HCT116 (cell line): ENCODE results near the gene DAND5. TPM values are rescaled to one million over a fixed set of nuclear protein-coding genes. Genes with fewer than 3 reads are reported as not detected.

Experiments
- ATAC-seq: fragments of 200-7000 bp; cut with Tn5 transposase; 2 replicates; pipeline ENCODE4 v1.9.1; 2020; ENCODE audit warnings: mild to moderate bottlenecking, moderate library complexity
- BruUV-seq: library from RNA; stranded (reverse); fragments of 400-500 nt; replicated peaks from 2 replicates; lab custom pipeline; 2021; lab: Mats Ljungman, UMichigan
- CTCF ChIA-PET: fragments of 300-600 bp; sonication (Branson Sonifier 250); formaldehyde crosslinking; loops from one replicate; lab custom pipeline; 2021; ENCODE audit warnings: antibody characterized with exemption; lab: Charles Lee
- POLR2A ChIA-PET: fragments of 300-600, 350-600 bp; sonication (Branson Sonifier 250); formaldehyde crosslinking; loops from one replicate; lab custom pipeline; 2021; ENCODE audit warnings: antibody characterized with exemption; lab: Charles Lee
- RAD21 ChIA-PET, 2 experiments: fragments of 300-600 bp; sonication (Branson Sonifier 250); formaldehyde crosslinking; loops; one replicate each; lab custom pipeline; 2023; ENCODE audit warnings: low total read pairs in 2 of 2; ENCODE audit not compliant: uncharacterized antibody in 2 of 2, unreplicated experiment in 2 of 2, low non-redundant PET in 1 of 2; lab: Charles Lee
- DNase-seq: peaks from one replicate; pipeline ENCODE4 v3.0.0-alpha.2; 2010; ENCODE audit warnings: low read depth, low spot score
- H2AFZ ChIP-seq: fragments of 200-600 bp; shearing (Covaris generic), sonication (generic); 2 replicates; pipeline ENCODE4 v1.6.1; 2017; ENCODE audit warnings: low read depth, mixed run types, mixed read lengths, antibody characterized with exemption, low read length; ENCODE audit not compliant: poor library complexity, severe bottlenecking
- H3K27ac ChIP-seq: 2 replicates; pipeline ENCODE4 v1.5.1; 2012; ENCODE audit warnings: low read depth, low read length
- H3K27me3 ChIP-seq: fragments of 200-600 bp; sonication (generic); 2 replicates; pipeline ENCODE4 v1.6.1; 2016; ENCODE audit warnings: mixed run types, low read length, mixed read lengths; ENCODE audit not compliant: insufficient read depth
- H3K36me3 ChIP-seq, 2 experiments: fragments of 200-500 bp in 1 of 2; fragments of 200-600 bp in 1 of 2; sonication (Bioruptor generic) in 1 of 2; sonication (generic) in 1 of 2; 2 replicates each; pipeline versions ENCODE4 v1.5.1 to v1.6.1; 2014 to 2016; ENCODE audit warnings: low read length in 2 of 2, inconsistent platforms in 1 of 2, mixed read lengths in 1 of 2, mixed run types in 1 of 2; ENCODE audit not compliant: insufficient read depth in 2 of 2, control insufficient read depth in 1 of 2
- H3K4me1 ChIP-seq, 2 experiments: fragments of 200-600 bp in 1 of 2; sonication (generic) in 1 of 2; 2 replicates each; pipeline versions ENCODE4 v1.5.1 to v1.6.1; 2012 to 2017; ENCODE audit warnings: low read length in 2 of 2, inconsistent platforms in 1 of 2, mild to moderate bottlenecking in 1 of 2, mixed read lengths in 1 of 2, mixed run types in 1 of 2, moderate library complexity in 1 of 2; ENCODE audit not compliant: insufficient read depth in 2 of 2, control insufficient read depth in 1 of 2
- H3K4me2 ChIP-seq: fragments of 200-600 bp; sonication (generic); 2 replicates; pipeline ENCODE4 v1.6.1; 2017; ENCODE audit warnings: mixed run types, low read length, mixed read lengths
- H3K4me3 ChIP-seq, 2 experiments: fragments of 200-600 bp in 1 of 2; sonication (generic) in 1 of 2; replicated peaks in 1 of 2; 2 replicates each; pipeline ENCODE4 v1.5.1; 2011 to 2016; ENCODE audit warnings: low read length in 2 of 2, control low read depth in 1 of 2, low read depth in 1 of 2, mild to moderate bottlenecking in 1 of 2, mixed read lengths in 1 of 2, mixed run types in 1 of 2
- H3K79me2 ChIP-seq: fragments of 200-600 bp; sonication (generic); 2 replicates; pipeline ENCODE4 v1.6.1; 2017; ENCODE audit warnings: mild to moderate bottlenecking, mixed run types, low read length, moderate library complexity, mixed read lengths; ENCODE audit not compliant: insufficient read depth
- H3K9ac ChIP-seq: fragments of 200-600 bp; sonication (generic); 2 replicates; pipeline ENCODE4 v1.6.1; 2016; ENCODE audit warnings: low read length, mixed read lengths
- H3K9me2 ChIP-seq: fragments of 200-600 bp; sonication (generic), shearing (Covaris generic); 2 replicates; pipeline ENCODE4 v1.6.1; 2017; ENCODE audit warnings: mixed run types, mild to moderate bottlenecking, moderate library complexity; ENCODE audit not compliant: insufficient read depth
- H3K9me3 ChIP-seq, 2 experiments: fragments of 200-500 bp in 1 of 2; fragments of 200-600 bp in 1 of 2; sonication (Bioruptor generic) in 1 of 2; sonication (generic) in 1 of 2; 2 replicates each; pipeline ENCODE4 v1.6.1; 2014 to 2017; ENCODE audit warnings: low read length in 2 of 2, mixed read lengths in 2 of 2, inconsistent platforms in 1 of 2, low read depth in 1 of 2, mild to moderate bottlenecking in 1 of 2, mixed run types in 1 of 2, moderate library complexity in 1 of 2; ENCODE audit not compliant: control insufficient read depth in 1 of 2, insufficient read depth in 1 of 2
- H4K20me1 ChIP-seq: fragments of 200-600 bp; sonication (generic), shearing (Covaris generic); 2 replicates; pipeline ENCODE4 v1.6.1; 2017; ENCODE audit warnings: mixed run types, mild to moderate bottlenecking, moderate library complexity; ENCODE audit not compliant: insufficient read depth
- ATF3 ChIP-seq: IDR thresholded peaks from 2 replicates; pipeline ENCODE4 v1.6.1; 2012
- CEBPB ChIP-seq: IDR thresholded peaks from 2 replicates; pipeline ENCODE4 v1.6.1; 2012; ENCODE audit warnings: low read depth
- EGR1 ChIP-seq: IDR thresholded peaks from 2 replicates; pipeline ENCODE4 v1.6.1; 2012; ENCODE audit warnings: low read depth
- POLR2A ChIP-seq: IDR thresholded peaks from 2 replicates; pipeline ENCODE4 v1.7.0; 2011; ENCODE audit warnings: borderline replicate concordance; ENCODE audit not compliant: insufficient read depth, insufficient read length; ENCODE audit errors: extremely low read depth
- REST ChIP-seq: IDR thresholded peaks from 2 replicates; pipeline ENCODE4 v1.6.1; 2012; ENCODE audit warnings: low read depth
- SRF ChIP-seq: IDR thresholded peaks from 2 replicates; pipeline ENCODE4 v1.6.1; 2012; ENCODE audit warnings: low read depth
- YY1 ChIP-seq: IDR thresholded peaks from 2 replicates; pipeline ENCODE4 v1.6.1; 2011; ENCODE audit warnings: low read length, low read depth, moderate library complexity, mild to moderate bottlenecking; ENCODE audit not compliant: insufficient replicate concordance; ENCODE audit errors: extremely low read depth
- ZFX ChIP-seq: fragments of 450-650 bp; IDR thresholded peaks from 2 replicates; pipeline ENCODE4 v1.6.1; 2017
- ZNF274 ChIP-seq: fragments of 200-500 bp; sonication (Bioruptor generic); IDR thresholded peaks from 2 replicates; pipeline ENCODE4 v1.6.1; 2014; ENCODE audit warnings: mild to moderate bottlenecking, low read depth, low read length, inconsistent platforms
- intact Hi-C: fragments of 100-400 bp; cut with micrococcal nuclease; formaldehyde crosslinking; loops from 2 replicates; pipeline ENCODE4 v1.10.0; 2022
- total RNA-seq: library from RNA; stranded (reverse); gene quantifications from one replicate; pipeline ENCODE4 v1.2.1, GENCODE V29; 2021; ENCODE audit not compliant: unreplicated experiment
- TF ChIP-seq, protein P1 (sequence below), 3 experiments: fragments of 200-600 bp in 1 of 3; sonication (generic) in 1 of 3; IDR thresholded peaks in 2 of 3; conservative IDR thresholded peaks in 1 of 3; 2 replicates each; pipeline ENCODE4 v1.5.1; 2012 to 2017; ENCODE audit warnings: low read depth in 2 of 3, low read length in 2 of 3, antibody characterized with exemption in 1 of 3, borderline replicate concordance in 1 of 3, control low read depth in 1 of 3, mild to moderate bottlenecking in 1 of 3, mixed read lengths in 1 of 3, mixed run types in 1 of 3, moderate library complexity in 1 of 3; ENCODE audit not compliant: insufficient read depth in 1 of 3
- TF ChIP-seq, protein P2 (sequence below): IDR thresholded peaks from 2 replicates; pipeline ENCODE4 v1.6.1; 2011; ENCODE audit warnings: mild to moderate bottlenecking, low read length, moderate library complexity; ENCODE audit not compliant: insufficient replicate concordance; ENCODE audit errors: extremely low read depth

Gene DAND5
- total RNA-seq, 1 experiment from 2014 or later, result 0.25 TPM

DNA sequence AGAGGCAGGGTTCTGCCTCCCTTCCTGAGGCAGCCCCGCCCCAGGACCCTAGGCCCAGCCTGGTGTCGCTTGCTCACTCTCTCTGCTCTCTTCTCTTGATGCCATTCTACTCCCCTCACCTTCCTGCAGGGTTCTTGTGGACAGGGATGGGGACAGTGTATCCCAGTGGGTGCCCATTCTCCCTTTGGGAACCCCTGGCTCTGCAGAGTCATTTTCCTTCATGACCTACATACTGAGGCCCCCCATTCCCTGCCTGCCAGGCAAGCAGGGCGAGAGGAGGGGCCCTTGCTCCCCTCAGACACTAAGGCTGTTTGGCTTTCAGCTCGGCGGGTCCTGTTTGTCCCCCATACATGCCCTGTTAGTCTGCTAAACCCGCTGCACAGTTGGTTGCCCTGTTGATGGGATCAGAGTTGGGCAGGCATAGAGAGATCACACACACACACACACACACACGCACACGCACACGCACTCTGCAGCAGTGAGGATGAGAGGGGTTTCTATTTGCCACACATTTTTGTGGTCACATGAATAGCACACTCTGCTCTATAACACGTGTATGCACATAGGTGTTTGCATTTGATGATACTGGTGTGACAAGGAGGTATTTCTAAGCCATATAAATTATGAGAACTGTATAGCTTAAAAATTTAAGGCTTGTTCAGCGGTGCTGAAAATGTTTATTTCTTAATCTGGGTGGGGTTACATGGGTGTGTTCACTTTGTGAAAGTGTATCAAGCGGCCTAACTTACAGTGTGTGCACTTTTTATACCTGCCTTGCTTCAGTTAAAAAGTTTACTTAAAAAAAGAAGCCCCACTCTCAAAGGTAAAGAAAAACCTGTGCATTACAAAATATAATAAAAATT lies 46.2 kb downstream of the DAND5 start (continued):
- TF ChIP-seq, protein P1, sequence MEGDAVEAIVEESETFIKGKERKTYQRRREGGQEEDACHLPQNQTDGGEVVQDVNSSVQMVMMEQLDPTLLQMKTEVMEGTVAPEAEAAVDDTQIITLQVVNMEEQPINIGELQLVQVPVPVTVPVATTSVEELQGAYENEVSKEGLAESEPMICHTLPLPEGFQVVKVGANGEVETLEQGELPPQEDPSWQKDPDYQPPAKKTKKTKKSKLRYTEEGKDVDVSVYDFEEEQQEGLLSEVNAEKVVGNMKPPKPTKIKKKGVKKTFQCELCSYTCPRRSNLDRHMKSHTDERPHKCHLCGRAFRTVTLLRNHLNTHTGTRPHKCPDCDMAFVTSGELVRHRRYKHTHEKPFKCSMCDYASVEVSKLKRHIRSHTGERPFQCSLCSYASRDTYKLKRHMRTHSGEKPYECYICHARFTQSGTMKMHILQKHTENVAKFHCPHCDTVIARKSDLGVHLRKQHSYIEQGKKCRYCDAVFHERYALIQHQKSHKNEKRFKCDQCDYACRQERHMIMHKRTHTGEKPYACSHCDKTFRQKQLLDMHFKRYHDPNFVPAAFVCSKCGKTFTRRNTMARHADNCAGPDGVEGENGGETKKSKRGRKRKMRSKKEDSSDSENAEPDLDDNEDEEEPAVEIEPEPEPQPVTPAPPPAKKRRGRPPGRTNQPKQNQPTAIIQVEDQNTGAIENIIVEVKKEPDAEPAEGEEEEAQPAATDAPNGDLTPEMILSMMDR (IDR thresholded peaks at IDR 0.05 in 2 of 3, conservative IDR thresholded peaks at IDR 0.05 in 1 of 3; ENCODE audit: borderline replicate concordance in 1 of 3, insufficient read depth in 1 of 3, low read depth in 2 of 3, low read length in 2 of 3), result no peak
- TF ChIP-seq YY1, result no peak
- TF ChIP-seq REST, result no peak
- no peak for TF ChIP-seq ZFX
- TF ChIP-seq CEBPB, result no peak
- TF ChIP-seq ZNF274, result no peak
- TF ChIP-seq, all 23 proteins: peak for 0

GRCh38 chr19:13016245-13016627 lies 46.9 kb downstream of the DAND5 start:
- Histone ChIP-seq H3K4me1 (peaks cover 16 to 23% of the 10 kb centered on the region in 2 experiments), H3K27ac (no peak overlapping the region), H3K4me2 (no peak overlapping the region), H3K9me3 (no peaks in the 10 kb centered on the region), H2AFZ (no peak overlapping the region), H4K20me1 (no peaks in the 10 kb centered on the region; the same call in 1 of the 2 replicates), H3K9me2 (no peaks in the 10 kb centered on the region), H3K36me3 (no peaks in the 10 kb centered on the region), H3K9ac (no peak overlapping the region), H3K4me3 (no peak overlapping the region), H3K27me3 (no peaks in the 10 kb centered on the region), H3K79me2 (no peaks in the 10 kb centered on the region)
- ATAC-seq, result no peak
- ChIA-PET RAD21 (no interaction called here), POLR2A (no interaction called here), CTCF (no interaction called here)
- no peak for DNase-seq
- intact Hi-C loops, result no loop called here
- no TSS peak for BruUV-seq
- TF ChIP-seq, protein P2, sequence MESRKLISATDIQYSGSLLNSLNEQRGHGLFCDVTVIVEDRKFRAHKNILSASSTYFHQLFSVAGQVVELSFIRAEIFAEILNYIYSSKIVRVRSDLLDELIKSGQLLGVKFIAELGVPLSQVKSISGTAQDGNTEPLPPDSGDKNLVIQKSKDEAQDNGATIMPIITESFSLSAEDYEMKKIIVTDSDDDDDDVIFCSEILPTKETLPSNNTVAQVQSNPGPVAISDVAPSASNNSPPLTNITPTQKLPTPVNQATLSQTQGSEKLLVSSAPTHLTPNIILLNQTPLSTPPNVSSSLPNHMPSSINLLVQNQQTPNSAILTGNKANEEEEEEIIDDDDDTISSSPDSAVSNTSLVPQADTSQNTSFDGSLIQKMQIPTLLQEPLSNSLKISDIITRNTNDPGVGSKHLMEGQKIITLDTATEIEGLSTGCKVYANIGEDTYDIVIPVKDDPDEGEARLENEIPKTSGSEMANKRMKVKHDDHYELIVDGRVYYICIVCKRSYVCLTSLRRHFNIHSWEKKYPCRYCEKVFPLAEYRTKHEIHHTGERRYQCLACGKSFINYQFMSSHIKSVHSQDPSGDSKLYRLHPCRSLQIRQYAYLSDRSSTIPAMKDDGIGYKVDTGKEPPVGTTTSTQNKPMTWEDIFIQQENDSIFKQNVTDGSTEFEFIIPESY, result no peak
- TF ChIP-seq ATF3, result no peak
- TF ChIP-seq ZFX, result no peak
- TF ChIP-seq EGR1, result no peak
- TF ChIP-seq, protein P1 (IDR thresholded peaks at IDR 0.05 in 2 of 3, conservative IDR thresholded peaks at IDR 0.05 in 1 of 3; ENCODE audit: borderline replicate concordance in 1 of 3, insufficient read depth in 1 of 3, low read depth in 2 of 3, low read length in 2 of 3), result no peak
- no peak for TF ChIP-seq SRF
- no peak for TF ChIP-seq POLR2A
- no peak for TF ChIP-seq CEBPB
